ENCODE measurements around the gene PKHD1. TPM values are rescaled to one million over a fixed set of nuclear protein-coding genes. Genes with fewer than 3 reads are reported as not detected.

PKHD1 gene
- polyA plus RNA-seq, 4 donors = under 0.01 to 1.3 TPM; not detected in 2

- H3K36me3 ChIP-seq (ENCODE audit: control insufficient read depth in 3 of 3, insufficient read depth in 2 of 3, low read depth in 1 of 3, low read length in 3 of 3) = no peaks in the 10 kb centered on the region
- WGBS, 3 donors = 43 to 65% (median 61%) methylated on average over 1 of the region's 1 CpG
- H3K4me1 ChIP-seq (ENCODE audit: control insufficient read depth in 3 of 3, insufficient read depth in 2 of 3, low read depth in 1 of 3, low read length in 2 of 3) = no peaks in the 10 kb centered on the region
- H3K27ac ChIP-seq (ENCODE audit: low read depth in 1 of 3, low read length in 2 of 3) = no peak overlapping the region
- FAIRE-seq (no peak), DNase-seq (no peak)
- H3K4me3 ChIP-seq (ENCODE audit: low read depth in 1 of 3, low read length in 3 of 3) = no peak overlapping the region
- no peaks in the 10 kb centered on the region for H3K27me3 ChIP-seq (ENCODE audit: control insufficient read depth in 3 of 3, insufficient read depth in 3 of 3, low read length in 3 of 3)
- H3K9me3 ChIP-seq (ENCODE audit: control insufficient read depth in 2 of 2, insufficient read depth in 1 of 2, low read depth in 1 of 2, low read length in 1 of 2) = peaks cover 0 to 4% of the 10 kb centered on the region in 2 donors
These were observed 295.0 kb downstream of the PKHD1 start for GRCh38 chr6:51792273-51793030.

- H3K27ac ChIP-seq (ENCODE audit: low read depth in 1 of 3, low read length in 2 of 3) = no peak overlapping the region
- 73 to 80% (median 79%) methylated on average over 5 of the region's 5 CpGs for WGBS, 3 donors
- no peaks in the 10 kb centered on the region for H3K4me1 ChIP-seq (ENCODE audit: control insufficient read depth in 3 of 3, insufficient read depth in 2 of 3, low read depth in 1 of 3, low read length in 2 of 3)
- FAIRE-seq = no peak
- DNase-seq = no peak
- no peak overlapping the region for H3K4me3 ChIP-seq (ENCODE audit: low read depth in 1 of 3, low read length in 3 of 3)
- no peaks in the 10 kb centered on the region for H3K36me3 ChIP-seq (ENCODE audit: control insufficient read depth in 3 of 3, insufficient read depth in 2 of 3, low read depth in 1 of 3, low read length in 3 of 3)
- no peaks in the 10 kb centered on the region for H3K9me3 ChIP-seq (ENCODE audit: control insufficient read depth in 2 of 2, insufficient read depth in 1 of 2, low read depth in 1 of 2, low read length in 1 of 2)
- no peaks in the 10 kb centered on the region for H3K27me3 ChIP-seq (ENCODE audit: control insufficient read depth in 3 of 3, insufficient read depth in 3 of 3, low read length in 3 of 3)
These were observed 296.5 kb downstream of the PKHD1 start for GRCh38 chr6:51790946-51791345.

GRCh38 chr6:51788121-51788520, 299.3 kb downstream of the PKHD1 start:
- no peak for FAIRE-seq
- Histone ChIP-seq H3K36me3 (ENCODE audit: control insufficient read depth in 3 of 3, insufficient read depth in 2 of 3, low read depth in 1 of 3, low read length in 3 of 3) (no peaks in the 10 kb centered on the region), H3K27me3 (ENCODE audit: control insufficient read depth in 3 of 3, insufficient read depth in 3 of 3, low read length in 3 of 3) (no peaks in the 10 kb centered on the region), H3K27ac (ENCODE audit: low read depth in 1 of 3, low read length in 2 of 3) (no peak overlapping the region), H3K4me1 (ENCODE audit: control insufficient read depth in 3 of 3, insufficient read depth in 2 of 3, low read depth in 1 of 3, low read length in 2 of 3) (no peaks in the 10 kb centered on the region), H3K4me3 (ENCODE audit: low read depth in 1 of 3, low read length in 3 of 3) (no peak overlapping the region), H3K9me3 (ENCODE audit: control insufficient read depth in 2 of 2, insufficient read depth in 1 of 2, low read depth in 1 of 2, low read length in 1 of 2) (no peaks in the 10 kb centered on the region)
- 50 to 75% (median 68%) methylated on average over 1 of the region's 1 CpG for WGBS, 3 donors
- DNase-seq = no peak

- H3K4me1 ChIP-seq (ENCODE audit: control insufficient read depth in 3 of 3, insufficient read depth in 2 of 3, low read depth in 1 of 3, low read length in 2 of 3) = no peaks in the 10 kb centered on the region
- H3K27me3 ChIP-seq (ENCODE audit: control insufficient read depth in 3 of 3, insufficient read depth in 3 of 3, low read length in 3 of 3) = no peaks in the 10 kb centered on the region
- H3K27ac ChIP-seq (ENCODE audit: low read depth in 1 of 3, low read length in 2 of 3) = no peak overlapping the region
- 41 to 51% (median 45%) methylated on average over 2 of the region's 2 CpGs for WGBS, 3 donors
- DNase-seq (no peak), FAIRE-seq (no peak)
- no peaks in the 10 kb centered on the region for H3K9me3 ChIP-seq (ENCODE audit: control insufficient read depth in 2 of 2, insufficient read depth in 1 of 2, low read depth in 1 of 2, low read length in 1 of 2)
- H3K4me3 ChIP-seq (ENCODE audit: low read depth in 1 of 3, low read length in 3 of 3) = no peak overlapping the region
- no peaks in the 10 kb centered on the region for H3K36me3 ChIP-seq (ENCODE audit: control insufficient read depth in 3 of 3, insufficient read depth in 2 of 3, low read depth in 1 of 3, low read length in 3 of 3)
These were observed 308.7 kb downstream of the PKHD1 start for GRCh38 chr6:51778666-51779065.

GRCh38 chr6:51777618-51778017, 309.8 kb downstream of the PKHD1 start:
- WGBS, 3 donors = 77 to 84% (median 79%) methylated on average over 5 of the region's 5 CpGs
- no peak for FAIRE-seq

GRCh38 chr6:51775942-51776860, 311.2 kb downstream of the PKHD1 start:
- H3K9me3 ChIP-seq (ENCODE audit: control insufficient read depth in 2 of 2, insufficient read depth in 1 of 2, low read depth in 1 of 2, low read length in 1 of 2) = no peaks in the 10 kb centered on the region
- H3K27ac ChIP-seq (ENCODE audit: low read depth in 1 of 3, low read length in 2 of 3) = no peak overlapping the region
- no peak for FAIRE-seq
- H3K36me3 ChIP-seq (ENCODE audit: control insufficient read depth in 3 of 3, insufficient read depth in 2 of 3, low read depth in 1 of 3, low read length in 3 of 3) = no peaks in the 10 kb centered on the region
- H3K4me1 ChIP-seq (ENCODE audit: control insufficient read depth in 3 of 3, insufficient read depth in 2 of 3, low read depth in 1 of 3, low read length in 2 of 3) = no peaks in the 10 kb centered on the region
- no peaks in the 10 kb centered on the region for H3K27me3 ChIP-seq (ENCODE audit: control insufficient read depth in 3 of 3, insufficient read depth in 3 of 3, low read length in 3 of 3)
- DNase-seq = no peak
- no peak overlapping the region for H3K4me3 ChIP-seq (ENCODE audit: low read depth in 1 of 3, low read length in 3 of 3)

More at GRCh38 chr6:51777618-51778017, 309.8 kb downstream of the PKHD1 start:
- no peak for DNase-seq
- Histone ChIP-seq H3K4me3 (ENCODE audit: low read depth in 1 of 3, low read length in 3 of 3) (no peak overlapping the region), H3K9me3 (ENCODE audit: control insufficient read depth in 2 of 2, insufficient read depth in 1 of 2, low read depth in 1 of 2, low read length in 1 of 2) (no peaks in the 10 kb centered on the region), H3K4me1 (ENCODE audit: control insufficient read depth in 3 of 3, insufficient read depth in 2 of 3, low read depth in 1 of 3, low read length in 2 of 3) (no peaks in the 10 kb centered on the region), H3K36me3 (ENCODE audit: control insufficient read depth in 3 of 3, insufficient read depth in 2 of 3, low read depth in 1 of 3, low read length in 3 of 3) (no peaks in the 10 kb centered on the region), H3K27ac (ENCODE audit: low read depth in 1 of 3, low read length in 2 of 3) (no peak overlapping the region), H3K27me3 (ENCODE audit: control insufficient read depth in 3 of 3, insufficient read depth in 3 of 3, low read length in 3 of 3) (no peaks in the 10 kb centered on the region)

- no peak overlapping the region for H3K4me3 ChIP-seq (ENCODE audit: low read depth in 1 of 3, low read length in 3 of 3)
- no peaks in the 10 kb centered on the region for H3K27me3 ChIP-seq (ENCODE audit: control insufficient read depth in 3 of 3, insufficient read depth in 3 of 3, low read length in 3 of 3)
- H3K27ac ChIP-seq (ENCODE audit: low read depth in 1 of 3, low read length in 2 of 3) = no peak overlapping the region
- DNase-seq (no peak), FAIRE-seq (no peak)
- no peaks in the 10 kb centered on the region for H3K4me1 ChIP-seq (ENCODE audit: control insufficient read depth in 3 of 3, insufficient read depth in 2 of 3, low read depth in 1 of 3, low read length in 2 of 3)
- H3K36me3 ChIP-seq (ENCODE audit: control insufficient read depth in 3 of 3, insufficient read depth in 2 of 3, low read depth in 1 of 3, low read length in 3 of 3) = no peaks in the 10 kb centered on the region
- peaks cover 0 to 3% of the 10 kb centered on the region in 2 donors for H3K9me3 ChIP-seq (ENCODE audit: control insufficient read depth in 2 of 2, insufficient read depth in 1 of 2, low read depth in 1 of 2, low read length in 1 of 2)
These were observed 319.3 kb downstream of the PKHD1 start for GRCh38 chr6:51768087-51768486.

- no peak for FAIRE-seq
- Histone ChIP-seq H3K4me1 (ENCODE audit: control insufficient read depth in 3 of 3, insufficient read depth in 2 of 3, low read depth in 1 of 3, low read length in 2 of 3) (no peaks in the 10 kb centered on the region), H3K27ac (ENCODE audit: low read depth in 1 of 3, low read length in 2 of 3) (no peak overlapping the region), H3K4me3 (ENCODE audit: low read depth in 1 of 3, low read length in 3 of 3) (no peak overlapping the region), H3K27me3 (ENCODE audit: control insufficient read depth in 3 of 3, insufficient read depth in 3 of 3, low read length in 3 of 3) (no peaks in the 10 kb centered on the region), H3K36me3 (ENCODE audit: control insufficient read depth in 3 of 3, insufficient read depth in 2 of 3, low read depth in 1 of 3, low read length in 3 of 3) (no peaks in the 10 kb centered on the region), H3K9me3 (ENCODE audit: control insufficient read depth in 2 of 2, insufficient read depth in 1 of 2, low read depth in 1 of 2, low read length in 1 of 2) (peaks cover 0 to 3% of the 10 kb centered on the region in 2 donors)
- WGBS, 3 donors = 36 to 96% (median 94%) methylated on average over 1 of the region's 1 CpG
- DNase-seq = no peak
These were observed 322.2 kb downstream of the PKHD1 start for GRCh38 chr6:51765230-51765629.
